ENCODE measurements around the gene POU2F2. TPM values are rescaled to one million over a fixed set of nuclear protein-coding genes. Genes with fewer than 3 reads are reported as not detected.

The POU2F2 gene
- total and polyA plus RNA-seq, 2 experiments from 2014 or later: 2.3 to 4.6 TPM

DNA sequence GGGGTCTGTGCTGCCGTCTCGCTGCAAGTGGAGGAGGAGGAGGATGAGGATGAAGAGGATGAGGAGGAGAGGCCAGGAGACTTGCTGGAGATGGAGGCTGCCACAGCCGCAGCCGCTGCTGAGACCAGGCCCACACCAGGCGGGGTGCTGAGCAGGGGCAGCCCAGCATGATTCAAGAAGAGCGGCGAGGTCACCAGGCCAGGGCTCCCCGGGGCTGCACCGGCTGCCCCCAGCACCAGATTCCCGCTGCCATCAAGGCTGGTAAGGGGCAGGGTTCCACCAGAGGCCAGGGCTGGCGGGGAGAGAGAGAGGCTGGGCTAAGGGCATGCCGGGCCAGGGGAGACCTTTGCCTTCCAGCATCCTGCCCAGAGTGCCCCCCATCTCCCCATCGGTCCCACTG, 40.9 kb downstream of the POU2F2 start:
- ATAC-seq (no peak), DNase-seq (ENCODE audit: low spot score) (no peak)
- H3K9me3 Mint-ChIP-seq: no peaks in the 10 kb centered on the region
- Histone ChIP-seq H3F3A (replicated peaks; ENCODE audit: low read depth) (0 out of 2 replicates have a peak, but pooled peaks cover 6% of the 10 kb centered on the region), H3K79me2 (replicated peaks; ENCODE audit: insufficient read depth) (no peaks in the 10 kb centered on the region), H3K27ac (ENCODE audit: low read depth) (no peak overlapping the region), H3K4me3 (no peak overlapping the region), H3K36me3 (ENCODE audit: insufficient read depth) (no peaks in the 10 kb centered on the region), H3K9me2 (ENCODE audit: insufficient read depth) (no peaks in the 10 kb centered on the region), H3K4me1 (ENCODE audit: insufficient read depth) (peaks cover 19% of the 10 kb centered on the region), H3K4me2 (no peak overlapping the region), H3K27me3 (ENCODE audit: insufficient read depth) (no peaks in the 10 kb centered on the region), H2AFZ (no peak overlapping the region), H4K20me1 (replicated peaks; ENCODE audit: insufficient read depth) (no peaks in the 10 kb centered on the region)
- H3K4me3 Mint-ChIP-seq: no peak overlapping the region
- TF ChIP-seq, protein P1, sequence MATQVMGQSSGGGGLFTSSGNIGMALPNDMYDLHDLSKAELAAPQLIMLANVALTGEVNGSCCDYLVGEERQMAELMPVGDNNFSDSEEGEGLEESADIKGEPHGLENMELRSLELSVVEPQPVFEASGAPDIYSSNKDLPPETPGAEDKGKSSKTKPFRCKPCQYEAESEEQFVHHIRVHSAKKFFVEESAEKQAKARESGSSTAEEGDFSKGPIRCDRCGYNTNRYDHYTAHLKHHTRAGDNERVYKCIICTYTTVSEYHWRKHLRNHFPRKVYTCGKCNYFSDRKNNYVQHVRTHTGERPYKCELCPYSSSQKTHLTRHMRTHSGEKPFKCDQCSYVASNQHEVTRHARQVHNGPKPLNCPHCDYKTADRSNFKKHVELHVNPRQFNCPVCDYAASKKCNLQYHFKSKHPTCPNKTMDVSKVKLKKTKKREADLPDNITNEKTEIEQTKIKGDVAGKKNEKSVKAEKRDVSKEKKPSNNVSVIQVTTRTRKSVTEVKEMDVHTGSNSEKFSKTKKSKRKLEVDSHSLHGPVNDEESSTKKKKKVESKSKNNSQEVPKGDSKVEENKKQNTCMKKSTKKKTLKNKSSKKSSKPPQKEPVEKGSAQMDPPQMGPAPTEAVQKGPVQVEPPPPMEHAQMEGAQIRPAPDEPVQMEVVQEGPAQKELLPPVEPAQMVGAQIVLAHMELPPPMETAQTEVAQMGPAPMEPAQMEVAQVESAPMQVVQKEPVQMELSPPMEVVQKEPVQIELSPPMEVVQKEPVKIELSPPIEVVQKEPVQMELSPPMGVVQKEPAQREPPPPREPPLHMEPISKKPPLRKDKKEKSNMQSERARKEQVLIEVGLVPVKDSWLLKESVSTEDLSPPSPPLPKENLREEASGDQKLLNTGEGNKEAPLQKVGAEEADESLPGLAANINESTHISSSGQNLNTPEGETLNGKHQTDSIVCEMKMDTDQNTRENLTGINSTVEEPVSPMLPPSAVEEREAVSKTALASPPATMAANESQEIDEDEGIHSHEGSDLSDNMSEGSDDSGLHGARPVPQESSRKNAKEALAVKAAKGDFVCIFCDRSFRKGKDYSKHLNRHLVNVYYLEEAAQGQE (IDR thresholded peaks at IDR 0.05; ENCODE audit: unreplicated experiment): no peak
- no peak for TF ChIP-seq POLR2AphosphoS5 (IDR thresholded peaks at IDR 0.05; ENCODE audit: low read depth)
- no peak for TF ChIP-seq EZH2phosphoT487 (IDR thresholded peaks at IDR 0.05; ENCODE audit: unreplicated experiment)
- TF ChIP-seq, protein P2, sequence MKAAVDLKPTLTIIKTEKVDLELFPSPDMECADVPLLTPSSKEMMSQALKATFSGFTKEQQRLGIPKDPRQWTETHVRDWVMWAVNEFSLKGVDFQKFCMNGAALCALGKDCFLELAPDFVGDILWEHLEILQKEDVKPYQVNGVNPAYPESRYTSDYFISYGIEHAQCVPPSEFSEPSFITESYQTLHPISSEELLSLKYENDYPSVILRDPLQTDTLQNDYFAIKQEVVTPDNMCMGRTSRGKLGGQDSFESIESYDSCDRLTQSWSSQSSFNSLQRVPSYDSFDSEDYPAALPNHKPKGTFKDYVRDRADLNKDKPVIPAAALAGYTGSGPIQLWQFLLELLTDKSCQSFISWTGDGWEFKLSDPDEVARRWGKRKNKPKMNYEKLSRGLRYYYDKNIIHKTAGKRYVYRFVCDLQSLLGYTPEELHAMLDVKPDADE (IDR thresholded peaks at IDR 0.05): no peak
- no peak for TF ChIP-seq ZNF114 (CRISPR knock-in tag; IDR thresholded peaks at IDR 0.05)
- no peak for TF ChIP-seq JUNB (IDR thresholded peaks at IDR 0.05; ENCODE audit: unreplicated experiment)
- TF ChIP-seq EZH2 (IDR thresholded peaks at IDR 0.05; ENCODE audit: low read depth, unreplicated experiment): no peak
- no peak for TF ChIP-seq CREB1 (CRISPR knock-in tag; IDR thresholded peaks at IDR 0.05; ENCODE audit: low read depth)
- TF ChIP-seq, protein P3, sequence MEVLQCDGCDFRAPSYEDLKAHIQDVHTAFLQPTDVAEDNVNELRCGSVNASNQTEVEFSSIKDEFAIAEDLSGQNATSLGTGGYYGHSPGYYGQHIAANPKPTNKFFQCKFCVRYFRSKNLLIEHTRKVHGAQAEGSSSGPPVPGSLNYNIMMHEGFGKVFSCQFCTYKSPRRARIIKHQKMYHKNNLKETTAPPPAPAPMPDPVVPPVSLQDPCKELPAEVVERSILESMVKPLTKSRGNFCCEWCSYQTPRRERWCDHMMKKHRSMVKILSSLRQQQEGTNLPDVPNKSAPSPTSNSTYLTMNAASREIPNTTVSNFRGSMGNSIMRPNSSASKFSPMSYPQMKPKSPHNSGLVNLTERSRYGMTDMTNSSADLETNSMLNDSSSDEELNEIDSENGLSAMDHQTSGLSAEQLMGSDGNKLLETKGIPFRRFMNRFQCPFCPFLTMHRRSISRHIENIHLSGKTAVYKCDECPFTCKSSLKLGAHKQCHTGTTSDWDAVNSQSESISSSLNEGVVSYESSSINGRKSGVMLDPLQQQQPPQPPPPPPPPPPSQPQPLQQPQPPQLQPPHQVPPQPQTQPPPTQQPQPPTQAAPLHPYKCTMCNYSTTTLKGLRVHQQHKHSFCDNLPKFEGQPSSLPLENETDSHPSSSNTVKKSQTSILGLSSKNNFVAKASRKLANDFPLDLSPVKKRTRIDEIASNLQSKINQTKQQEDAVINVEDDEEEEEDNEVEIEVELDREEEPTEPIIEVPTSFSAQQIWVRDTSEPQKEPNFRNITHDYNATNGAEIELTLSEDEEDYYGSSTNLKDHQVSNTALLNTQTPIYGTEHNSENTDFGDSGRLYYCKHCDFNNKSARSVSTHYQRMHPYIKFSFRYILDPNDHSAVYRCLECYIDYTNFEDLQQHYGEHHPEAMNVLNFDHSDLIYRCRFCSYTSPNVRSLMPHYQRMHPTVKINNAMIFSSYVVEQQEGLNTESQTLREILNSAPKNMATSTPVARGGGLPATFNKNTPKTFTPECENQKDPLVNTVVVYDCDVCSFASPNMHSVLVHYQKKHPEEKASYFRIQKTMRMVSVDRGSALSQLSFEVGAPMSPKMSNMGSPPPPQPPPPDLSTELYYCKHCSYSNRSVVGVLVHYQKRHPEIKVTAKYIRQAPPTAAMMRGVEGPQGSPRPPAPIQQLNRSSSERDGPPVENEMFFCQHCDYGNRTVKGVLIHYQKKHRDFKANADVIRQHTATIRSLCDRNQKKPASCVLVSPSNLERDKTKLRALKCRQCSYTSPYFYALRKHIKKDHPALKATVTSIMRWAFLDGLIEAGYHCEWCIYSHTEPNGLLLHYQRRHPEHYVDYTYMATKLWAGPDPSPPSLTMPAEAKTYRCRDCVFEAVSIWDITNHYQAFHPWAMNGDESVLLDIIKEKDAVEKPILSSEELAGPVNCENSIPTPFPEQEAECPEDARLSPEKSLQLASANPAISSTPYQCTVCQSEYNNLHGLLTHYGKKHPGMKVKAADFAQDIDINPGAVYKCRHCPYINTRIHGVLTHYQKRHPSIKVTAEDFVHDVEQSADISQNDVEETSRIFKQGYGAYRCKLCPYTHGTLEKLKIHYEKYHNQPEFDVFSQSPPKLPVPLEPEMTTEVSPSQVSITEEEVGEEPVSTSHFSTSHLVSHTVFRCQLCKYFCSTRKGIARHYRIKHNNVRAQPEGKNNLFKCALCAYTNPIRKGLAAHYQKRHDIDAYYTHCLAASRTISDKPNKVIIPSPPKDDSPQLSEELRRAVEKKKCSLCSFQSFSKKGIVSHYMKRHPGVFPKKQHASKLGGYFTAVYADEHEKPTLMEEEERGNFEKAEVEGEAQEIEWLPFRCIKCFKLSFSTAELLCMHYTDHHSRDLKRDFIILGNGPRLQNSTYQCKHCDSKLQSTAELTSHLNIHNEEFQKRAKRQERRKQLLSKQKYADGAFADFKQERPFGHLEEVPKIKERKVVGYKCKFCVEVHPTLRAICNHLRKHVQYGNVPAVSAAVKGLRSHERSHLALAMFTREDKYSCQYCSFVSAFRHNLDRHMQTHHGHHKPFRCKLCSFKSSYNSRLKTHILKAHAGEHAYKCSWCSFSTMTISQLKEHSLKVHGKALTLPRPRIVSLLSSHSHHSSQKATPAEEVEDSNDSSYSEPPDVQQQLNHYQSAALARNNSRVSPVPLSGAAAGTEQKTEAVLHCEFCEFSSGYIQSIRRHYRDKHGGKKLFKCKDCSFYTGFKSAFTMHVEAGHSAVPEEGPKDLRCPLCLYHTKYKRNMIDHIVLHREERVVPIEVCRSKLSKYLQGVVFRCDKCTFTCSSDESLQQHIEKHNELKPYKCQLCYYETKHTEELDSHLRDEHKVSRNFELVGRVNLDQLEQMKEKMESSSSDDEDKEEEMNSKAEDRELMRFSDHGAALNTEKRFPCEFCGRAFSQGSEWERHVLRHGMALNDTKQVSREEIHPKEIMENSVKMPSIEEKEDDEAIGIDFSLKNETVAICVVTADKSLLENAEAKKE (CRISPR knock-in tag; IDR thresholded peaks at IDR 0.05): no peak
- no peak for TF ChIP-seq ZNF331 (CRISPR knock-in tag; IDR thresholded peaks at IDR 0.05; ENCODE audit: low read depth)
- TF ChIP-seq NANOG (IDR thresholded peaks at IDR 0.05; ENCODE audit: borderline replicate concordance): no peak
- TF ChIP-seq STAT1 (IDR thresholded peaks at IDR 0.05; ENCODE audit: unreplicated experiment): no peak
- H3K4me1 Mint-ChIP-seq: peaks cover 47% of the 10 kb centered on the region
- no peak overlapping the region for H3K27ac Mint-ChIP-seq
- H3K36me3 Mint-ChIP-seq (ENCODE audit: low read depth): no peaks in the 10 kb centered on the region
- peaks cover 20% of the 10 kb centered on the region for H3K27me3 Mint-ChIP-seq (ENCODE audit: insufficient read depth, low read depth, poor library complexity)

Measured in GM23338 (cell line).